Activated CD8-positive, alpha-beta memory T cell treated with anti-CD3 and anti-CD28 coated beads, Interleukin-2, amount 50 U/mL, for 4 hours (primary cell): ENCODE measurements around the gene PGM2L1.
"Not testable (repeated sequence)": the region's sequence is repeated elsewhere in the genome, so short reads cannot be mapped to it uniquely, and the experiment has no call there.

ENCODE experiments used
- DNase-seq: peaks from one replicate; pipeline ENCODE4 v3.0.0-alpha.2; 2020

Gene PGM2L1

DNA sequence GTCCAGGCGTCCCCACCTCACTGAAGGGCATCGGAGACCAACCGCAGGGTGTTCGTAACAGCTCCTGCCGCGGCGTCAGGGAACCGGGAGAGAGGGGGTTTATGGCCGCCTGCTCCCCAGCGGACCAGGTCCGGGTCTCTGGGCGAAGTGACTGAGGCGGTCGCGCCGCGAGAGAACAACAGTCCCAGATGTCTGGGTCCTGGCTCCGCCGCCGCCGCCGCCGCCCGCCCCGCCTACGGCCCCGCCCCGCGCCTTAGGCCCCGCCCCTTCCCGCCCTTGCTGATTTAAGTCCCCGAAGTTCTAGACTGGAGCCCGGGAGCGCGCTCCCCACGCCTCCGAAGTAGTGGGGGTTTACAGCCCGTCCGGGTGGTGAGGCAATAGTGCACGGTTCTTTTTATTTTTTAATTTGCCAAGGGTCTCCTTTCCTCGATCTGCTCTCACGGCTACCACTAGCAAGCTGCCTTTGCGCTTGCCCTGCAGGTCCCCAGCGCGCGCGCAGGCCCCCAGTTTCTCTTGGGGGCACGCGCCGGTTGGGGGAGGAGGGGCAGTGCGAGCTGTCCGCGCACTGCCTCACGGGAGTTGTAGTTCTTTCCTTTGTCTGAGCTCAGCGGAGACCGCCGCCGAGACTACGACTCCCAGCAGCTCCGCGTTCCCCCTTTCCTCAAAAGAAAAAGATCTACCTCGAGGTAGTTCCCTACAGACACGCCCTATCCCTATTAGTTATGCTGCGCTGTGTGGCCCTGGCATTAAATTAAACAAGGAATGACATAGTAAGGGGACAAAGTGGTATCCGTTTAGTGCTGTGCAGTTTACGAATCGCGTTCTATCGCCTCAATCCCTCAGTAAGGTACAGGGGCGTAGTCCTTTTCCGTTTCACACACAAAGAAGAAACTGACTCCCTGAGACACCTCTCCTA is at the start of gene PGM2L1:
TSS of gene PGM2L1 (minus strand) at position 190 of the 916 bp plus-strand sequence. CDS start 272 bp downstream, outside the sequence.
- DNase-seq, result peak; percentile 96

- DNase-seq, result no peak
Observed at GRCh38 chr11:74447720-74448119, 49.5 kb upstream of the PGM2L1 start.

DNA sequence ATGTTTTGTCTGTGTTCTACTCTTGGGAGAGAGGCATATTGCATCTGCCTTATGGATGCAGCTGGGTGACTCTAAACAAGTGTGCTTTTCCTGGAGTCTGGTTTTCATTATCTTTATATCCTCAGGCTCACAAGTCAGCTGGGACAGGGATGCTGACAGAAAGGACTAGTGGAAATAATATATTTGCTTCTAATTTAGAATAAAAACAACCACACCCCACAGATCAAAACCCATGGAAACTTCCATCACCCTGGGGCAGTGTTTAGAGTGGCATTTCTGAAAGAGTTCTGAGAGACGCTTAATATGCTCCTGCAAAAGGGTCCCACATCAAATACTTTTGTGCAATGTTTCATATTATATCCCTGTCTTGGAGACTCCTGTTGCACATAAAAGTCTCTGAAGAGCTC is 48.3 kb upstream of the PGM2L1 start:
- DNase-seq, result no peak

DNA sequence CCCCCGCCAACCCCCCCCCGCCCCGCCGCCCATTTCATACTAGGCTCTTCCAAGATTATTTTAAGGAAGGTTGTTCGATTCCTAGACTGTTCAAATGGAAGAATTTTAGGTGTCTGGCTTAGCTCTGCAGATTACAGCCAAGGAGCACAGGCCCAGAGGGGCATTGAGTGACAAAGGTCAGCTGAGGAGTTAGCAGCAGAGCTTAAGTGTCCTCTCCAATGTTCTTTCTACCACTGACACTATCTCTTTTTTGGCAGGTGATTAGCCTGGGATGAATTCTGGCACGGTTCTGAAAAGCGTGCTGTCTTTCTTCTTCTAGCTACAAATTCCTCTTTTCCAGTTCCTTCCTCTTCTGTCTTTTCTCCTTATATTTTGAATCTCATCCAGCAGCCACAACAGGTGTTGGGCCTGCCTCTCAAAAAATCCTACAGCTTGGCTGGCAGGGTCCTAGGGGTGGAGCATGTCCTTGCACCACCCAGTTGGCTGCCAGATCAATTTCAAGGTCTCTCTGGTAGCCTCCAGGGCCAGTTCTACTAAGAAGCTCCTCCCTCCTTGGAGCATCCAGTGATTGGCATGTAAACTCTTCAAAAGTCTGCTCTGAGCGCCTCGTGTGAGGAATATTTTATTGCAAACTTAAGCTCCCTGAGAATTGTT is 46.1 kb upstream of the PGM2L1 start:
- DNase-seq, result no peak

GRCh38 chr11:74443071-74443864 is 45.0 kb upstream of the PGM2L1 start:
- DNase-seq, result no peak

GRCh38 chr11:74442636-74443035 is 44.4 kb upstream of the PGM2L1 start:
- no peak for DNase-seq

- DNase-seq, result no peak
Observed at GRCh38 chr11:74438681-74439080, 40.4 kb upstream of the PGM2L1 start.

DNA sequence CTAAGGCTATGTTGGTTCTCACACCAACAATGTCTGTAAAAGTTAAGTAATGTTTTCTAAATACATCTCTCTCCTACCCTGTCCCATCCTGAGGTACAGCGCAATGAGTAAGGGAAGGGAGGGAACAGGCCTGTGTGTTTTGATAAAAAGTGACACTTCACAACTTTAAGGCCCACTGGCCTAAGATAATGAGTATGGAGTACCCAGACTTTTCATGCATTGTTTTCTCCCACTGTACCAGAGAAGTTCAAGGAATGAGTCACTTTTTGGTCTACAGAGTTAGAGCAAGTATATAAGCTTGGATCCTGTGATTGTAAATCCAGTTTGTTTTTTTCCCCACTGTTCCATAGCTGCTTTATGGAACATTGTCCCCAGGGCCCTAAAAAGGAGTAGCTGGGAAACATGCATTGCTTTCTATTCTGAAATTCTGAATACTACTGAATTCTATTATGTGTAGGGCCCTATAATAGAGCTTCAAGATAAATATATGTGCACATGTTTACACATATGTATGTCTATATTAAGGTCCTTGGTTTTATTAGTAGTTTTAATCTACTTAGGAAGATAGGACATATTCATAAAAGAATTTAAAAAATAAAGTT is 39.3 kb upstream of the PGM2L1 start:
- no peak for DNase-seq

- no peak for DNase-seq
Observed at GRCh38 chr11:74434528-74434927, 36.3 kb upstream of the PGM2L1 start.

GRCh38 chr11:74429205-74429604 is 31.0 kb upstream of the PGM2L1 start:
- DNase-seq, result no peak

GRCh38 chr11:74427384-74427886 is 29.2 kb upstream of the PGM2L1 start:
- no peak for DNase-seq

- no peak for DNase-seq
Observed at GRCh38 chr11:74425100-74425499, 26.9 kb upstream of the PGM2L1 start.

- DNase-seq, result no peak
Observed at GRCh38 chr11:74418509-74418895, 20.3 kb upstream of the PGM2L1 start.

GRCh38 chr11:74417860-74418508 is 19.8 kb upstream of the PGM2L1 start:
- DNase-seq, result no peak

DNA sequence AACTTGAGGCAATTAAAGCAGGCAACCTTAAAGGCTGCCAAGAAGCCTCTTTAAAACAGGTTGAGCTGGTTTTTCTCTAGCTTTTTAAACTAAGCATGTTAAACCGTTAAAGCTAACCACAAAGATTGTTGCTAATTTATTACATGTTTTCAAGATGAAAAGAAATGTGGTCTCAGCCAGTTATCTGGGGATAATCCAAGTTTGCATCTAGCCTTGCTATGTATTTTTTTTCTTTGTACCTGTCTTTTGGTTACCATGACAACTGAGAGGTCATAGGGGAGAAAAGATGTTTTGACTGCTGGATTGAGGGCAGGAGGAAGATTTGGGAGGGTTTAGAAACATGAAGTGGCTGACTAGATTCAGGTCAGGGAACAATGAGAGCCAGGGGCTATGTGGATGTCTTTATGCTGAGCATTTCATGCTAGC is 19.2 kb upstream of the PGM2L1 start:
- no peak for DNase-seq

GRCh38 chr11:74416974-74417373 is 18.7 kb upstream of the PGM2L1 start:
- not testable (repeated sequence) for DNase-seq

DNA sequence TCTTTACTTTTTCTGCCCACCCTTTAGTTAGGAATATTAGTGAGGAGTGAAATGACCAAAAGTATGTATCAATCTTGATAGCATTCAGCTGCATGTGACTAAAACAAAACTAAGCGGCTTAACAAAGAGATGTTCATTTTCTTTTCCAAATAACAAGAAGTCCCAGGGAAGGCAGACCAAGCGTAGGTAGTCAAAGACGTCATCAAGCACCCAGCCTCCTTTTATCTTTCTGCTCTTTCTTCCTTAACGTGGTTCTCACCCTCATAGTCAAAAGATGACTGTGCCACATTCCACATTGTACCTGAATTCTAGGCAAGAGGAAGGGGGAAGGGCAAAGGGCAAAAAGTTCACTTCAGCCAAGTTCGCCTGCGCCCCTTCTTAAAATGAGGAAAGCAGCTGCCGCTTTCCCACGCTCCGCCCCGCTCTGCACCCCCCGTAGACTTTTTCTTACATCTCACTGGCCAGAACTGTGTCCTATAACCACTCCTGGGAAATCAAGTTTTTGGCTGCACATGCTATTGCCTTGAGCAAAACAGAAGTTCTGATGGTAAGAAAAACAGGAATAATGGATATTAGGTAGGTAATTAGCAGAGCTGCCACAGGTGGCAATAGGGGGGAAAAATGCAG is 14.6 kb upstream of the PGM2L1 start:
- no peak for DNase-seq

DNA sequence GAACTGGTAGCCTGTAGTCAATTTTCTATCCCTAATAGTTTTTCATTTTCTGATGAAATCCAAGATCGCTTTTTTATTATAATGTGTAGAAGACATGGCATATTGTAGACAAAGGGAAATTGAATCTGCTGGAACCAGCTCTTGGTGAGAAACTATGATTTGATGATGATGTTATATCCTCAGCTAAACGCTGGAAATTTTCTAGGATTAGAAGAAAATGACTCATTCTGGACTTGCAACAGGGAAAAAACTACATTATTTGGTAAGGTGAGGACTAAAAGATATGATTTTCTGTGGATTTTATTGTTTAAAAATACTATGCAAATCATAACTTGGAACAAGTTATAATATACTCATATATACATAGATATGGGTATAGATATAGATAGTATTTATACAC is 14.1 kb upstream of the PGM2L1 start:
- no peak for DNase-seq

GRCh38 chr11:74409633-74410032 is 11.4 kb upstream of the PGM2L1 start:
- DNase-seq, result no peak

DNA sequence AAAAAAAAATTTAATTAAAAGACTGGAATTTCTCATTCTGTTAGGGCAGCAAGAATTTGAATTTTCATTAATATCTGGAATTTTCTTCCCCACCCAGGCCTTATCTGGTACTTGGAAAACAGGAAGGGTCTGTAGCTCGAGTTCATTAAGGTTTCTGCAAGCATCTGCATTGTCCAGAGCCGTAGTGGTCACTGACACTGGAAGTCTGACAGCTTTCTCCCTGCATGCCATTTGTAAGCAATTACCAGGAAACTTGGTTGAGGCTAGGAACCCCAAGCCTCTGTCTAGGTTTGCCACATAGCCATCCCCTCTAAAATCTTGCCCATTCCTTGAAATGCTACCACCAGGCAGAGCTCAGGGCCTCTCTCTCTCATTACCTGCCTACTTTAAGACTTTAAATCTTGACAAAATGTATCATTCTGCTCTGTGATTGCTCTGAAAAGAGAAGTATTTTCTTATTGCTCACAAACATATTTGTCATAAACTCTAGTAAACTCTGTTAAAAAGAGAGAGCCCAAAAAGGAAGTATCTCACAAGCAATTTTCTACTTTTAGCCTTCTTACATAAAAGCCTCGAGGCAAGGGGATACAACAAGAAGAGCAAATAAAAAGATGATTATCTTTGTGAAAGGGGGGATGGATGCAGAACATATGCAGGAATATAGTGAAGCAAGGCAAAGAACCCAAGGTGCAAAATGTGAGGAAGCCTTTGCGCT is 5.5 kb upstream of the PGM2L1 start:
- no peak for DNase-seq

GRCh38 chr11:74400606-74401005 is 2.4 kb upstream of the PGM2L1 start:
- DNase-seq, result no peak
